Spleen (tissue), 11 donors: Measurements from ENCODE around the gene RSPRY1. TPM values are rescaled to one million over a fixed set of nuclear protein-coding genes. Genes with fewer than 3 reads are reported as not detected.

Source experiments
- DNase-seq: peaks from one replicate; pipeline ENCODE4 v3.0.0-alpha.2; 2020
- H3K27ac ChIP-seq, 8 donors: fragments of 200-600 bp; sonication (generic) in 7 of 8; 1 replicate in 4 of 8; 2 replicates in 4 of 8; pipeline versions ENCODE4 v1.5.0 to v1.8.0; 2016 to 2021; ENCODE audit warnings: inconsistent platforms in 4 of 8, mild to moderate bottlenecking in 4 of 8, moderate library complexity in 1 of 8
- H3K27me3 ChIP-seq, 7 donors: fragments of 200-600 bp; sonication (generic) in 6 of 7; replicated peaks in 1 of 7; 1 replicate in 4 of 7; 2 replicates in 3 of 7; pipeline versions ENCODE4 v1.5.0 to v1.8.0; 2016 to 2021; ENCODE audit warnings: inconsistent platforms in 3 of 7, mild to moderate bottlenecking in 1 of 7
- H3K36me3 ChIP-seq, 6 donors: fragments of 200-600 bp; sonication (generic) in 5 of 6; 1 replicate in 4 of 6; 2 replicates in 2 of 6; pipeline versions ENCODE4 v1.5.0 to v1.8.0; 2016 to 2021; ENCODE audit warnings: inconsistent platforms in 2 of 6
- H3K4me1 ChIP-seq, 6 donors: fragments of 200-600 bp; sonication (generic) in 5 of 6; 1 replicate in 3 of 6; 2 replicates in 3 of 6; pipeline versions ENCODE4 v1.5.0 to v1.8.0; 2016 to 2021; ENCODE audit warnings: inconsistent platforms in 3 of 6
- H3K4me3 ChIP-seq, 8 donors: fragments of 200-600 bp; sonication (generic) in 7 of 8; 1 replicate in 4 of 8; 2 replicates in 4 of 8; pipeline versions ENCODE4 v1.5.0 to v1.8.0; 2016 to 2021; ENCODE audit warnings: inconsistent platforms in 4 of 8, mild to moderate bottlenecking in 4 of 8, moderate library complexity in 2 of 8
- H3K9me3 ChIP-seq, 8 donors: fragments of 200-600 bp; sonication (generic) in 7 of 8; 1 replicate in 4 of 8; 2 replicates in 4 of 8; pipeline versions ENCODE4 v1.5.0 to v1.8.0; 2016 to 2021; ENCODE audit warnings: inconsistent platforms in 4 of 8
- POLR2A ChIP-seq, 3 donors: fragments of 450-650 bp; IDR thresholded peaks; one replicate each; pipeline ENCODE4 v1.5.1; 2017; ENCODE audit warnings: antibody characterized with exemption in 3 of 3, mild to moderate bottlenecking in 1 of 3
- POLR2AphosphoS5 ChIP-seq, 3 donors: sonication (generic); formaldehyde crosslinking; IDR thresholded peaks; one replicate each; pipeline ENCODE4 v1.5.1; 2017; ENCODE audit warnings: antibody characterized with exemption in 3 of 3
- WGBS, 5 donors: extraction: QIAGEN DNeasy Blood & Tissue Kit in 3 of 5; methylation state at CpG; one replicate each; pipeline versions ENCODE4 v1.1.5 to v1.1.7; 2013 to 2018; 5-methylcytosine and 5-hydroxymethylcytosine counted together
- intact Hi-C: fragments of 100-400 bp; cut with DNase I; formaldehyde crosslinking; loops from one replicate; pipeline ENCODE4 v1.15.0; 2023; ENCODE audit warnings: low total_unique reads
- polyA plus RNA-seq, 3 donors: library from polyadenylated mRNA; stranded (reverse); fragments of 200-250 nt; gene quantifications; one replicate each; pipeline ENCODE4 v1.2.1, GENCODE V29; 2013
- total RNA-seq, 7 donors: library from RNA; depleted of rRNA in 3 of 7; stranded (reverse); fragments of >200 nt in 3 of 7; fragmentation: NEBNext Ultra II Directional in 4 of 7; extraction: Animal tissue kit (Norgen Biotek cat#: 25700) in 4 of 7; gene quantifications; one replicate each; pipeline versions ENCODE4 v1.1.0 to v1.2.1, GENCODE V29; 2016 to 2021
- TF ChIP-seq, protein P1 (sequence below), 11 experiments: fragments of 200-600 bp in 7 of 11; fragments of 450-650 bp in 4 of 11; sonication (generic) in 4 of 11; IDR thresholded peaks in 8 of 11; conservative IDR thresholded peaks in 3 of 11; 1 replicate in 7 of 11; 2 replicates in 4 of 11; pipeline versions ENCODE4 v1.4.0 to v1.8.0; 2016 to 2021; ENCODE audit warnings: antibody characterized with exemption in 11 of 11, inconsistent platforms in 4 of 11, mild to moderate bottlenecking in 1 of 11
- donor health status: healthy with polysubstance abuse.
- donor health status: DM: no; HTN: no; CAD: no; lungs with moderate emphysema.
- donor health status: DM: no; HTN: no; CAD: no.
- donor health status: Bipolar disorder and iron deficiency.
- donor health status: healthy.
- donor health status: DM: no; HTN: no; CAD: no.
- donor health status: DM: yes; HTN: yes; CAD: no.

RSPRY1 gene
- total and polyA plus RNA-seq, 10 donors: 7.3 to 38.8 (median 29.4) TPM

GRCh38 chr16:57178793-57179212 lies 7.3 kb upstream of the RSPRY1 start:
- no peak overlapping the region for H3K27ac ChIP-seq
- peaks cover 0 to 52% (median 7%) of the 10 kb centered on the region in 6 donors for H3K36me3 ChIP-seq
- no peaks in the 10 kb centered on the region for H3K9me3 ChIP-seq
- H3K4me1 ChIP-seq: peaks cover 0 to 45% (median 16%) of the 10 kb centered on the region in 6 donors
- DNase-seq: no peak
- 78 to 89% (median 86%) methylated on average over 4 of the region's 4 CpGs for WGBS, 5 donors
- TF ChIP-seq POLR2A (IDR thresholded peaks at IDR 0.05) (no peak), POLR2AphosphoS5 (IDR thresholded peaks at IDR 0.05) (no peak)
- intact Hi-C loops: loop anchor here (10.0 kb wide), 1 partner anchor 214 kb away; the partner anchor contains the start of gene CETP
- H3K27me3 ChIP-seq: no peaks in the 10 kb centered on the region
- no peak overlapping the region for H3K4me3 ChIP-seq

- Histone ChIP-seq H3K4me3 (no peak overlapping the region), H3K36me3 (peaks cover 0 to 47% (median 6%) of the 10 kb centered on the region in 6 donors), H3K27me3 (no peaks in the 10 kb centered on the region), H3K27ac (no peak overlapping the region), H3K4me1 (peaks cover under 1 to 50% (median 21%) of the 10 kb centered on the region in 6 donors), H3K9me3 (no peaks in the 10 kb centered on the region)
- intact Hi-C loops: loop anchor here (10.0 kb wide), 1 partner anchor 215 kb away; the partner anchor contains the start of gene CETP
- no peak for DNase-seq
- 89 to 95% (median 92%) methylated on average over 3 of the region's 3 CpGs for WGBS, 5 donors
- TF ChIP-seq POLR2AphosphoS5 (IDR thresholded peaks at IDR 0.05) (no peak), POLR2A (IDR thresholded peaks at IDR 0.05) (no peak)
- TF ChIP-seq, protein P1, sequence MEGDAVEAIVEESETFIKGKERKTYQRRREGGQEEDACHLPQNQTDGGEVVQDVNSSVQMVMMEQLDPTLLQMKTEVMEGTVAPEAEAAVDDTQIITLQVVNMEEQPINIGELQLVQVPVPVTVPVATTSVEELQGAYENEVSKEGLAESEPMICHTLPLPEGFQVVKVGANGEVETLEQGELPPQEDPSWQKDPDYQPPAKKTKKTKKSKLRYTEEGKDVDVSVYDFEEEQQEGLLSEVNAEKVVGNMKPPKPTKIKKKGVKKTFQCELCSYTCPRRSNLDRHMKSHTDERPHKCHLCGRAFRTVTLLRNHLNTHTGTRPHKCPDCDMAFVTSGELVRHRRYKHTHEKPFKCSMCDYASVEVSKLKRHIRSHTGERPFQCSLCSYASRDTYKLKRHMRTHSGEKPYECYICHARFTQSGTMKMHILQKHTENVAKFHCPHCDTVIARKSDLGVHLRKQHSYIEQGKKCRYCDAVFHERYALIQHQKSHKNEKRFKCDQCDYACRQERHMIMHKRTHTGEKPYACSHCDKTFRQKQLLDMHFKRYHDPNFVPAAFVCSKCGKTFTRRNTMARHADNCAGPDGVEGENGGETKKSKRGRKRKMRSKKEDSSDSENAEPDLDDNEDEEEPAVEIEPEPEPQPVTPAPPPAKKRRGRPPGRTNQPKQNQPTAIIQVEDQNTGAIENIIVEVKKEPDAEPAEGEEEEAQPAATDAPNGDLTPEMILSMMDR (IDR thresholded peaks at IDR 0.05 in 8 of 11, conservative IDR thresholded peaks at IDR 0.05 in 3 of 11): no peak
Observed at GRCh38 chr16:57179215-57179828, 6.8 kb upstream of the RSPRY1 start.

DNA sequence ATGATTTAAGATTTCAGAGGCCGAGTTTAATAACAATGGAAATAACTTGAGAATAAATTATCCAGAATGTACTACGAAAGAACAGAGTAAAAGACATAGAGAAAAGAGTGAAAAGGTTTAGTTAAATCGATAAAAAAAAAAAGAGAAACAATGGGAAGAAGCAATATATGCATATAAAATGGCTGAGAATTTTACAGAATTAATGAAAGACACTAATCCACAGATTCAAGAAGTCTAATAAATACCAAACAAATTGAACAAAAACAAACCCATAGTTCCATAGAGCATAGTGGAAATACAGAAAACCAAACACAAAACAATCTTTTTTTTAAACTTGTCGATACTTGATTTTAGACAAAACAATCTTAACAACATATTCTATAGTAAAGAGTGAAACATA lies 2.0 kb upstream of the RSPRY1 start:
- H3K4me3 ChIP-seq: peak overlapping the region in 1 of 8 donors; percentile 91
- intact Hi-C loops: no loop called here
- H3K36me3 ChIP-seq: peaks cover 0 to 11% (median 0%) of the 10 kb centered on the region in 6 donors
- H3K4me1 ChIP-seq: peaks cover 19 to 75% (median 53%) of the 10 kb centered on the region in 6 donors
- no peaks in the 10 kb centered on the region for H3K27me3 ChIP-seq
- WGBS, 5 donors: 95 to 99% (median 96%) methylated on average over 4 of the region's 4 CpGs
- H3K9me3 ChIP-seq: no peaks in the 10 kb centered on the region
- TF ChIP-seq, protein P1 (IDR thresholded peaks at IDR 0.05 in 8 of 11, conservative IDR thresholded peaks at IDR 0.05 in 3 of 11): no peak
- TF ChIP-seq POLR2A (IDR thresholded peaks at IDR 0.05): no peak
- no peak for TF ChIP-seq POLR2AphosphoS5 (IDR thresholded peaks at IDR 0.05)
- no peak for DNase-seq
- H3K27ac ChIP-seq: no peak overlapping the region

- 24 to 35% (median 33%) methylated on average over 15 of the region's 15 CpGs for WGBS, 5 donors
- Histone ChIP-seq H3K27me3 (no peaks in the 10 kb centered on the region), H3K4me3 (peak overlapping the region; percentile 68 to 98 (median 90)), H3K9me3 (no peaks in the 10 kb centered on the region), H3K27ac (peak overlapping the region; percentile 86 to 98 (median 94)), H3K4me1 (peaks cover 19 to 79% (median 55%) of the 10 kb centered on the region in 6 donors), H3K36me3 (peaks cover 0 to 18% (median 0%) of the 10 kb centered on the region in 6 donors)
- intact Hi-C loops: no loop called here
- no peak for DNase-seq
- no peak for TF ChIP-seq POLR2A (IDR thresholded peaks at IDR 0.05)
- no peak for TF ChIP-seq POLR2AphosphoS5 (IDR thresholded peaks at IDR 0.05)
- TF ChIP-seq, protein P1 (IDR thresholded peaks at IDR 0.05 in 8 of 11, conservative IDR thresholded peaks at IDR 0.05 in 3 of 11): no peak
Observed at GRCh38 chr16:57184887-57185445, 1.2 kb upstream of the RSPRY1 start.
